ENCODE results near the gene IPO11.
"Not testable (repeated sequence)": the region's sequence is repeated elsewhere in the genome, so short reads cannot be mapped to it uniquely, and the experiment has no call there.

The IPO11 gene

DNA sequence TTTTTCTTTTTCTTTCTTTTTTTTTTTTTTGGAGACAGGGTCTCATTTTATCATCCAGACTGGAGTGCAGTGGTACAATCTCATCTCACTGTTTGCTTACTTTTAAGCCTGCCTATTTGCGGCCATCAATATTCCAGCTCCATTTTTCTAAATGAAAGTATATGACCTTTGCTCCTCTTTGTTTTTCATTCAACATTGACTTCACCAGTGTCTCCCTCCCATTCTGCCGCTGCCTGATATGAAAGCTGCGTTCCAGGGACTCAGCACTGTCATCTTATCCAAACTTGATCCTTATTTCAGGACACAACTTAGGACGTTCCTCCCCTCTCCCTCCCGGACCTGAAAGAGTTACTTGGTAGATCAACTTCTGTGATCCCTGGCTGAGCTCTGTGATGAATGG, 239.7 kb downstream of the IPO11 start:
- no peak for DNase-seq

DNA sequence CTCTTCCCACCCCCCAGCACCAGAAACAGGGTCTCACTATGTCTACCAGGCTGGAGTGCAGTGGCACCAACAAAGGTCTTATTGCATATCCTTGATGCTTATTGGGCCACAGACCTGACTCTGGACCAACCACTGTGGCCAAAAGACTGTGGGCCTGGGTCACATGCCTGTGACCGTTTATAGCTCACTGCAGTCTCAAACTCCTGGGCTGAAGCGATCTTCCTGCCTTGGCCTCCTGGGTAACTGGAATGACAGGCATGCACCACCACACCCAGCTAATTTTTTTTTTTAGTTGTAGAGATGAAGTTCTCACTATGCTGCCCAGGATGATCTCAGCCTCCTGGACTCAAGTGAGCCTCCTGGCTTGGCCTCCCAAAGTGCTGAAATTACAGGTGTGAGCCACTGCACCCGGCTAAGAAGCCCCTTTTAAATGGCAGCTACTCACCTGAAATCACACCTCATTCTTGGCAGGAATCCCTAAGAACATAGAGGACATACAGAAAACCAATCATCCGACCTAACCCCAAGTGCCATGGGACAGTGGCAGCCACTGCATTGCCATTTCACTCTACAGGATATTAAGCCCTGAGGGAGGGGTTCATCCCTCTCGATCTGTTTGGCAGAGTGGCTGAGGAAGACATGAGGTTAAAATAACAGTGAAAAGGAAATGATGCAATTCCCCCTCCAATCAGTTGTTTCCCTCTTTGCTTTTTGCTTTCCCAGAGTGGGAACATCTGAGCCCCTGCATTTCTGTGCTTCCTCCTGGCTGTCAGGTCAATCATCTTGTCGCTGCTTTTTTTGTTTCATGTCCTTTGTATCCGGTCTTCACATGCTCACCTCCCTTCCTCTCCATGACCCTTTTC, 240.7 kb downstream of the IPO11 start:
- no peak for DNase-seq

DNA sequence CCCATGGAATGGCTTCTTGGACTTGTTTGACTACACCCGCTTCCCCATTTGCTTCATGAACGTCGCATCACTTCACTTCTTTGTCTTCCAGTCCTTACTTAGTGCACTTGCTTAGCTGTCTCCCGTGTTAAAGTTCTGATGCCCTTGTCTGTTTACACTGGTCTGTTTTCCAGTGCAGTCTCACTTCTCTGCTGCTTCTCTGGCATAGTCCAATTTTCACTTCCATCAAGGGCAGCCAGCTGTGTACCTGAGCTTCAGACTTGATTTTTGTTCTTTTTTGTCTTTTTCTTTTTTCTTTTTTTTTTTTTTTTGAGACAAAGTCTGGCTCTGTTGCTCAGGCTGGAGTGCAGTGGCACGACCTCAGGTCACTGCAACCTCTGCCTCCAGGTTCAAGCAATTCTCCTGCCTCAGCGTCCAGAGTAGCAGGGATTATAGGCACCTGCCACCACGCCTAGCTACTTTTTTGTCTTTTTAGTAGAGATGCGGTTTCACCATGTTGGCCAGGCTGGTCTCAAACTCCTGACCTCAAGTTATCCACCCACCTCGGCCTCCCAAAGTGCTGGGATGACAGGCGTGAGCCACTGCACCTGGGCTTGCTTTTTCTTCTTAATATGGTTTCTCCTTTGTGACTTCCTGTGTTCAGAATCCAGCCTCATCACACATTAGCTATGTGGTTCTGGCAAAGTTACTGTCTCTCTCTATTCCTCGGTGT, 241.5 kb downstream of the IPO11 start:
- DNase-seq = no peak

- not testable (repeated sequence) for DNase-seq
These were observed 245.2 kb downstream of the IPO11 start for GRCh38 chr5:62657772-62658171.

GRCh38 chr5:62661126-62661525, 248.6 kb downstream of the IPO11 start:
- DNase-seq = no peak

- DNase-seq = no peak
These were observed 250.0 kb downstream of the IPO11 start for GRCh38 chr5:62662521-62662920.

- no peak for DNase-seq
These were observed 258.9 kb downstream of the IPO11 start for GRCh38 chr5:62671479-62671878.

DNA sequence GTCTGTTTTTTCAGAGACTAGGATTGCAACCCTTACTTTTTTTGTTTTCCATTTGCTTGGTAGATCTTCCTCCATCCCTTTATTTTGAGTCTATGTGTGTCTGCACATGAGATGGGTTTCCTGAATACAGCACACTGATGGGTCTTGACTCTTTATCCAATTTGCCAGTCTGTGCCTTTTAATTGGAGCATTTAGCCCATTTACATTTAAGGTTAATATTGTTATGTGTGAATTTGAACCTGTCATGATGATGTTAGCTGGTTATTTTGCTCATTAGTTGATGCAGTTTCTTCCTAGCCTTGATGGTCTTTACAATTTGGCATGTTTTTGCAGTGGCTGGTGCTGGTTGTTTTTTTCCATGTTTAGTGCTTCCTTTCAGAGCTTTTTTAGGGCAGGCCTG, 264.0 kb downstream of the IPO11 start:
- not testable (repeated sequence) for DNase-seq
